Measurements from ENCODE around the gene CDC42BPA.
"Not testable (repeated sequence)": the region's sequence is repeated elsewhere in the genome, so short reads cannot be mapped to it uniquely, and the experiment has no call there.

The CDC42BPA gene

DNA sequence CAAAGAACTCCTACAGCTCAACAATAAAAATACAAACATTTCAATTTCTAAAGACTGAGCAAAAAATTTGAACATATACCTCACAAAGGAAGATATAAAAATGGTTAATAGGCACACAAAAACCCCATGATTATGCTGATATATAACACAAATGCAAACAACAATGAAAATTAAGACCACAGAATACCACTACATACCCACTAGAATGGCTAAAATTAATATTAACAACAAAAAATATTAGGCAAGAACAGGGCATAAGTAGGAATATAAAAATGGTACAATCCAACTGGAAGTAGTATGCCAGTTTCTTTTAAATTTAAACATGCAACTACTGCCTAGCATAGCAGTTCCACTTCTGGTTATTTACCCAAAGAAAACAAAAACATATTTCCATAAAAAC, 77.3 kb downstream of the CDC42BPA start:
- TF ChIP-seq, protein P1, sequence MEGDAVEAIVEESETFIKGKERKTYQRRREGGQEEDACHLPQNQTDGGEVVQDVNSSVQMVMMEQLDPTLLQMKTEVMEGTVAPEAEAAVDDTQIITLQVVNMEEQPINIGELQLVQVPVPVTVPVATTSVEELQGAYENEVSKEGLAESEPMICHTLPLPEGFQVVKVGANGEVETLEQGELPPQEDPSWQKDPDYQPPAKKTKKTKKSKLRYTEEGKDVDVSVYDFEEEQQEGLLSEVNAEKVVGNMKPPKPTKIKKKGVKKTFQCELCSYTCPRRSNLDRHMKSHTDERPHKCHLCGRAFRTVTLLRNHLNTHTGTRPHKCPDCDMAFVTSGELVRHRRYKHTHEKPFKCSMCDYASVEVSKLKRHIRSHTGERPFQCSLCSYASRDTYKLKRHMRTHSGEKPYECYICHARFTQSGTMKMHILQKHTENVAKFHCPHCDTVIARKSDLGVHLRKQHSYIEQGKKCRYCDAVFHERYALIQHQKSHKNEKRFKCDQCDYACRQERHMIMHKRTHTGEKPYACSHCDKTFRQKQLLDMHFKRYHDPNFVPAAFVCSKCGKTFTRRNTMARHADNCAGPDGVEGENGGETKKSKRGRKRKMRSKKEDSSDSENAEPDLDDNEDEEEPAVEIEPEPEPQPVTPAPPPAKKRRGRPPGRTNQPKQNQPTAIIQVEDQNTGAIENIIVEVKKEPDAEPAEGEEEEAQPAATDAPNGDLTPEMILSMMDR (conservative IDR thresholded peaks at IDR 0.05; ENCODE audit: low read depth, low read length), result no peak
- DNase-seq (ENCODE audit: low read depth), result no peak
- H3K4me3 ChIP-seq (ENCODE audit: low read length), result no peak overlapping the region

DNA sequence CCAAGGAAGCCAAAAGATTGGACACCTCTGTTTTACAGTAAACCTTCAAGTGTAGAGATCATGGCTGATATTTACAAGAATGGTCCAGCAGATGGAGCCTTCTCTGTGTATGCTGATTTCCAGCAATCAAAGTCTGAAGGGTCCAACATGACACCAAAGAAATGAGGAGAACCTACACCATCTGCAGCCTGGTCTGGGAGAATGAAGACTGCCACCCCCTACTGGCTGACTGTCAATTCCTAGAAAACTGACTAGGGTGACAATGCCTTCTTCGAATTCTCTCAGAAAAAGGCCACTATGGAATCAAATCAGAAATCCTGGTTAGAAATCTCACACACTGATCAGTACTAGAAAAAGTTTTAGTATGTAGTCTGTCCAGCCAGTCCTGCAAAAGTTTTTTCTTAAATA, 83.3 kb downstream of the CDC42BPA start:
- DNase-seq (ENCODE audit: low read depth), result peak; percentile 36
- H3K4me3 ChIP-seq (ENCODE audit: low read length), result no peak overlapping the region
- TF ChIP-seq, protein P1 (conservative IDR thresholded peaks at IDR 0.05; ENCODE audit: low read depth, low read length), result peak; percentile 67

DNA sequence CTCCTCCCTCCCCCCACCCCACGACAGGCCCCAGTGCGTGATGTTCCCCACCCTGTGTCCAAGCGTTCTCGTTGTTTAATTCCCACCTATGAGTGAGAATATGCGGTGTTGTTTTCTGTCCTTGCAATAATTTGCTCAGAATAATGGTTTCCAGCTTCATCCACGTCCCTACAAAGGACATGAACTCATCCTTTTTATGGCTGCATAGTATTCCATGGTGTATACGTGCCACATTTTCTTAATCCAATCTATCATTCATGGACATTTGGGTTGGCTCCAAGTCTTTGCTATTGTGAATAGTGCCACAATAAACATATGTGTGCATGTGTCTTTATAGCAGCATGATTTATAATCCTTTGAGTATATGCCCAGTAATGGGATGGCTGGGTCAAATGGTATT, 87.2 kb downstream of the CDC42BPA start:
- DNase-seq (ENCODE audit: low read depth); H3K4me3 ChIP-seq (ENCODE audit: low read length): not testable (repeated sequence)

DNA sequence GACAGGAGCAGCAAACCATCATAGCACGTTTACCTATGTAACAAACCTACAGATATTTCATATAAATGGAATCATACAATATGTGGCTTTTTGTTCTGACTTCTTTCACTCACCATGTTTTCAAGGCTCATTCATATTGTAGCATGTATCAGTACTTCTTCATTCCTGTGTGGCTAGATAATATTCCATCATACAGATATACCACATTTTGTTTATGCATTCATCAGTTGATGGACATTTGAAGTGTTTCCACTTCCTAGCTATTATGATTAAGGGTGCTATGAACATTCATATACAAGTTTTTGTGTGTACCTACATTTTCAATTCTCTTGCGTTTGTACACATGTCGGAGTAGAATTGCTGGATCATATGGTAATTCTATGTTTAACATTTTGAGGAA, 90.1 kb downstream of the CDC42BPA start:
- H3K4me3 ChIP-seq (ENCODE audit: low read length), result no peak overlapping the region
- no peak for DNase-seq (ENCODE audit: low read depth)
- TF ChIP-seq, protein P1 (conservative IDR thresholded peaks at IDR 0.05; ENCODE audit: low read depth, low read length), result no peak

DNA sequence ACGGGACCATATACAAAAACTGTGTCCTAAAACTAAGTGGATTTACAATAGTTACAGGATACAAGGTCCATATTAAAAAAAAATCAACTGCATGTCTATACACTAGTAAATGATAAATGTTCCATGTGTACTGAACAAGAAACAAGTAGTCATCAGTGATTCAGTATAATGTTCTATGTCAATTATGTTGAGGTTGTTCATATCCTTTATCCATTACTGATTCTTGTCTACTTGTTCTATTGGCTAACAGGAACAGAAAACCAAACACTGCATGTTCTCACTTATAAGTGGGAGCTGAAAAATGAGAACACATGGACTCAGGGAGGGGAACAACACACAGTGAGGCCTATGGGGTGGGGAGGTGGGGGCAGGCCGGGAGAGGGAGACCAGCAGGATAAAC, 90.5 kb downstream of the CDC42BPA start:
- no peak for DNase-seq (ENCODE audit: low read depth)
- TF ChIP-seq, protein P1 (conservative IDR thresholded peaks at IDR 0.05; ENCODE audit: low read depth, low read length), result no peak
- H3K4me3 ChIP-seq (ENCODE audit: low read length), result no peak overlapping the region

DNA sequence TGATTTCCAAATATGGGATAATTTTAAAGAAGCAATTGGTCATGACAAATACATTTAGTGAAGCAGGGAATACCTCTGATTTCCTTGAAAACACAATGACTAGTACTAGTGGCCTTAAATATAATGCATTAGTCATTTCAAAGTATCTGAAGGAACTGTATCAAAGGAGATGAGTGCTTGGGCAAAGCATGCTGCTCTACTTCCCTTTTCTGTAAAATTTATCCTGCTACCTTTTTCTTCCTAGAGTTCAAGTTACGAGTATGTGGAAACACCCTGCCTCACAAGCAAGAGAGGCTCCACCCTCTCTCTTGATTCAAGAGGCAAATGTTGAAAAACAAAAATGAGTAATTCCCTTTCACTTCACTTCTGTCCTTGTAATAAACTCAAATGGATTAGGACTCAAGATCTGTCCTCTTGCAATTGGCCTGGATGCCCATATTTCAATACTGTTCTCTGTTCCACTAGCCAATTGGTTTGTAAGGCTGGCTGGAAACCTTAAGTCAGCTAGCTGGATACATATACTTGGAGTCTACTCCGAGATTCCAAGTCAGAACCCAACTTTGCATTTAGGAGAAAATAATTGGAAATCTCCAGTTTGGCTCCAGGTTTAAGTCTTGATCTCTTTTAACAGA, 92.5 kb downstream of the CDC42BPA start:
- no peak overlapping the region for H3K4me3 ChIP-seq (ENCODE audit: low read length)
- DNase-seq (ENCODE audit: low read depth), result no peak

DNA sequence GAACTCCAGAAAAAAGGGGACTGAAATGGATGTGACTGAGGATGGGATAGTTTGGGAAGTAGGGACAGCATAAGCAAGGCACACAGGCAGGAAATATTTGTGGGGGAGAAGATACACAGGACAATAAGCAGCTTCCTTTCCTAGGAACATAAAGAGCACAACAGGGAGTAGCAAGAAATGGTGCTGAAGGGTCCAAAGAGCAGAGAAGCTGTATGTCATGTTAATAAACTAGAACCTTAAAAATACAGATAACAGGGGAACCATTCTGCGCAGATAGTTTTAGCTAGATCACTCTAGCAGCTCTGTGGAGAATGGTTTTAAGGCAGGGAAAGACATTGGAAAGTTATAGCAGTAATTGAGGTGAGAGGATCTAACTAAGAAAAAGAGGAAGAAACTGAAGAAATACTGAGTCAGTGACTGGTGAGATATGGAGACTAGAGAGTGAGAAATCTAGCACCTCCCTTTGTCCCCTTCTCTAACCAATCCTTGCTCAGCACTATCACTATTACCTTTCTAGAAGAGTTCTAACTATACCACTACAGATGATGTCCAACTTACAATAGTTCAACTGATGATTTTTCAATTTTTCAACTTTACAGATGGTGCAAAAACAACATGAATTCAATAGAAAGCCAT, 95.0 kb downstream of the CDC42BPA start:
- TF ChIP-seq, protein P1 (conservative IDR thresholded peaks at IDR 0.05; ENCODE audit: low read depth, low read length), result no peak
- no peak overlapping the region for H3K4me3 ChIP-seq (ENCODE audit: low read length)
- DNase-seq (ENCODE audit: low read depth), result no peak

More for the DNA sequence above, 92.5 kb downstream of the CDC42BPA start:
- TF ChIP-seq, protein P1 (conservative IDR thresholded peaks at IDR 0.05; ENCODE audit: low read depth, low read length), result no peak

Data from retinal pigment epithelial cell (primary cell).